CD4-positive, alpha-beta T cell treated with Interleukin-2 at 100 ng/mL for 4 hours (primary cell): ENCODE data around the gene DPP6.

Experiments
- DNase-seq: peaks from one replicate; pipeline ENCODE4 v3.0.0-alpha.2; 2020; ENCODE audit warnings: low spot score

DPP6 gene

GRCh38 chr7:154232700-154233099 lies 180.5 kb downstream of the DPP6 start:
- no peak for DNase-seq

GRCh38 chr7:154241988-154242387 lies 189.8 kb downstream of the DPP6 start:
- no peak for DNase-seq

DNA sequence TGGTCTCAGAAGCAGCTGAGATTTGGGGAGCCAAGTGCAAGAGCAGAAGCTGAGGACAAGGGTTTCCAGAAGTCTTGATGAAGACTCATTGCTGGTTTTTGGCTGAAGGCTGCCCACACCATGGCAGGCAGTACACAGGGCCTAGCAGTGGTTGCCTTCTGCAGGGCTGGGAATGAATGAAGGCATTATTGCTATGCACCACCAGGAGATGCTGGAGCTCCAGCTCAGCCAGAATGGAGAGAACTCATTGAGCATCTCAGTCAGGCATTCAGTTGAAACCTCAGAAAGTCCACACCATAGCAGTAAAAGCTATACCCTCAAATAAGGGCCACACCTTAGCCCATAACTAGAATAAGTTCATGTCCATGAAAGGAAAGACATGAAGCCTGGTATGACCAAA lies 190.5 kb downstream of the DPP6 start:
- DNase-seq, result no peak

DNA sequence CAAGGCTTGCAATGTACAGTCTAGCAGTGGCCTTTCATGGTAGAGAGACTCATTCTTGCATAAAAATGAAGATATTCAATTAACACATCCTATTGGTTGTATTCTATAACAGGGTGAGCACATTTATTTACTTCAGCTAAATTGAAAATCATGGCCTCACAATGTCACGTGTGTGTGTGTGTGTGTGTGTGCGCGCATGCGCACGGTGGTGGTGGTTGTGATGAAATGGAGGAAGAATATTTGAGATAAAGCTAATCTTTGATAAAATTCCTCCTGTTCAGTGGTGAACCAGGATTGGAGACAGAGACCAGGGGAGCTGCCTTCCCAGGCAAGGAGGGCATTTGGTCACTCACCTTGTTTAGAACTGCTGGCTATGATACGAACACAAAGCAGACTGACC lies 199.8 kb downstream of the DPP6 start:
- no peak for DNase-seq

DNA sequence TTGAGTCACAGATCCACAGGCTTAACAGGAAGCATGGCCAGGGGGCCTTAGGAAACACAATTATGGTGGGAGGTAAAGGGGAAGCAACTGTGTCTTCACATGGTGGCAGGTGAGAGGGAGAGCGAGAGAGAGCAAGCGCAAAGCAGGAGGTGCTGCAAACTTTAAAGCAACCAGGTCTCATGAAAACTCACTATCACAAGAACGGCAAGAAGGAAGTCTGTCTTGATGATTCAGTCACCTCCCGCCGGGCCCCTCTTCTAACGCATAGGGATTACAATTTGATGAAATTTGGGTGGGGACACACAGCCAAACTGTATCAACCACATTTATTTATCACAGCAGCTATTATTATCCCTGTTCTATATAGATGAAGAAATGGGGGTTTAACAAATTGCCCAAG lies 201.6 kb downstream of the DPP6 start:
- DNase-seq, result no peak

DNA sequence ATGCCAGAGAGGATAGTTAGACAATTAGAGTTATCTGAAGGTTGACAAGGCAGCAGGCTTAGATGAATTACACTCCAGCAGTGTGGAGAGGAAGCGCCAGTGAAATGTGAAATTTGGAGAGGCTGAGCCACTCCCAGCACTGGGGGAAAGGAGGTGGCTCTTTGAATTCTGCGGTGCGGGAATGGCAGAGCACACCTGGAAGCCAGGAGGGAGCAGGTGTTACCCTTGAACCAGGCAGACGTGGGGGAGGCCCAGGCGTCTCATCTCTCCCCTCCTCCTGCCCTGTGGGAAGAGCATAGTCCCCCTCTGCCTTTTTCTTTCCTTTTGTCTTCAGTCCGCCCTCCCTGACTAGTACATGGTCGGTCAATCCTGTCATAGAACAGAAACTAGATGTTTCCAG lies 203.1 kb downstream of the DPP6 start:
- no peak for DNase-seq

DNA sequence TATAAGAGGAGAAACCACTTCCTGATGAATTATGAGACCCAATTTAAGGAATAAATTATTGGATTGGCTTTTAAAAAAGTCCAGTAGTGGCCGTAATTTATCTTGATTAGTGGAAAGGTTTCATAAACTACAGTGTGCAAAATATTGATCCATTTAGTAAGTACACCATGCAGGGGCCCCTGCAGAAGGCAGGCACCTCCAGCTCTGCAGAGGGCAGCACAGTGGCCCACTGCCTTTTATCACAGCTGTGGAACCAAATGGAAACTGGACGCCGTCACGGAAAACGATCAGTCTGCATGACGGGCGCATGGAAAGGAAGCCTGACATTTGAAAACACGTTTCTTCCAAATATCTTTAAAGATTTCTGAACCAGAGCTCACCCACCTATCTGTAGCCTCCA lies 204.0 kb downstream of the DPP6 start:
- no peak for DNase-seq

GRCh38 chr7:154259396-154259795 lies 207.2 kb downstream of the DPP6 start:
- no peak for DNase-seq

DNA sequence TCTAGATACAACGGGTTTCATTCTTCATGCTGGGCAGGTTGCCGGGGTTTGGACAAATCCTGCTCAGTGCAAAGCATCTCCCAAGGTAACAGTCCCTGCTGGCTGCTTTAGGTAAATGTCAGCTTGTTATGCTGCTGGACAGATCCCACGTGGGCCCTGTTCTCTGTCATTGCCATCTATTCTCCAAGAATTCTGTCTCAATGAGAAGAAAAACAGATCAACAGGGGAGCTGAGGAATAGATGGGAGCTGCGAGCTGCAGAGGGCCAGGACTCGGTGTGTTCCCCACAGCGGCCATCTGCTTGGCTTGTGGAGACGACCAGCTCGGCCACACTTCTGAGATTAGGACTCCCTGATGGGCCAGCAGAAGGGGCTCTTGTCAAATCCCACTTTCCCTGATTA lies 235.2 kb downstream of the DPP6 start:
- DNase-seq, result no peak

DNA sequence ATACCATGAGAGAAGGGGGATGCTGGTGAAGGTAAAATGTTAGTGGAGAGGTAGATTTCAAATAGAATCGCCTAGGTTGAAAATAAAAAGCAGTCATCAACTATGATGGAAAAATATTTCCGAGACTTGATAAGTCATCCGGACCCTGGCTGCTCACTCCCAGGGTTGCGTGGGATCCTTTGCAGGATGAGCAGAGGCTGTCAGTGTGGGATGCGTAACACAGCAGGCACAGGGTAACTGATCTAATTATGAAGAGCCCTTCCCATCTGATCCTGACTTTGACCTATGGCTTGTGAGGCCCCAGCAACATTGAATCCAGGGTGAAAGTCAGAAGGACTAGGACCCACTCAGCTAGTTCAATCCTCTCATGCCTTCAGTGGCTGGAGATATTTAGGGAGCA lies 236.9 kb downstream of the DPP6 start:
- no peak for DNase-seq

- DNase-seq, result no peak
Observed at GRCh38 chr7:154296443-154296842, 244.2 kb downstream of the DPP6 start.

DNA sequence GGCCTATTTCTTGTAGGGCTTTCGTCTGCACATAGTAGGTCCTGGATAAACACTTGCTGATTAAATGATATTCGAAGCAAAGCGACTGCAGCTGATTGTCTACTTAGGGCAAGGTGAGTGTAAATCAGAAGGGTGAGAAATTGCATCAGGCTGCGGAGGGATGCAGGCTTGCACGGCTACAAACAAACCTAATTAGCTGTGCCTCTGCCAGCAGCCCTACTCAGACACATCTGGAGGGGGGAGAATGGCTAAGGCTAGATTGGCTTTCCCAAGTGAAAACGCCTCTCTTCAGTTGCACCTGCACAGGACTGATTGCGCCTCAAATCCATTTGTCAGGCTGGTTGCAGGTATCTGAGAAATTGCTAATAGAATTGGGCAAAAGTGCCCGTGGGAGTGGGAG lies 247.5 kb downstream of the DPP6 start:
- no peak for DNase-seq

GRCh38 chr7:154302380-154302779 lies 250.2 kb downstream of the DPP6 start:
- no peak for DNase-seq

DNA sequence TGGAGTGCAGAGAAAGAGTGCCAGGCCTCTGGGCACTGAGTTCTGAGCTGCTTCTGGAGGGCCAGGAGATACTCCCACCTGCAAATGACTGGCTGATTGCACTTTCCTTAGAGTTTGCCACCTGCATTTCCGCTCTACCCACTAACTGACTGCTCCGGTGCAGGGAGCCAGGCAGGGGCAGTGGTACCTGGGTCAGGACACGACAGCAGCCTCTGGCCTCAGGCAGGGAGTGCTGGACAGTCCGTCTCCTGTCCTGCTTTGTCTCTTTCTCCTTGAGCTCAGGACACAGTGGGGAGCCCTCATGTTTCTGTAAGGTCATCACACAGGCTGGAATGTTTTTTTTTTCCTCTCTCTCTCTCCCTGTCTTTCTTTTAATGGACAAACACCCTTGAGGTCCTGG lies 252.0 kb downstream of the DPP6 start:
- no peak for DNase-seq

DNA sequence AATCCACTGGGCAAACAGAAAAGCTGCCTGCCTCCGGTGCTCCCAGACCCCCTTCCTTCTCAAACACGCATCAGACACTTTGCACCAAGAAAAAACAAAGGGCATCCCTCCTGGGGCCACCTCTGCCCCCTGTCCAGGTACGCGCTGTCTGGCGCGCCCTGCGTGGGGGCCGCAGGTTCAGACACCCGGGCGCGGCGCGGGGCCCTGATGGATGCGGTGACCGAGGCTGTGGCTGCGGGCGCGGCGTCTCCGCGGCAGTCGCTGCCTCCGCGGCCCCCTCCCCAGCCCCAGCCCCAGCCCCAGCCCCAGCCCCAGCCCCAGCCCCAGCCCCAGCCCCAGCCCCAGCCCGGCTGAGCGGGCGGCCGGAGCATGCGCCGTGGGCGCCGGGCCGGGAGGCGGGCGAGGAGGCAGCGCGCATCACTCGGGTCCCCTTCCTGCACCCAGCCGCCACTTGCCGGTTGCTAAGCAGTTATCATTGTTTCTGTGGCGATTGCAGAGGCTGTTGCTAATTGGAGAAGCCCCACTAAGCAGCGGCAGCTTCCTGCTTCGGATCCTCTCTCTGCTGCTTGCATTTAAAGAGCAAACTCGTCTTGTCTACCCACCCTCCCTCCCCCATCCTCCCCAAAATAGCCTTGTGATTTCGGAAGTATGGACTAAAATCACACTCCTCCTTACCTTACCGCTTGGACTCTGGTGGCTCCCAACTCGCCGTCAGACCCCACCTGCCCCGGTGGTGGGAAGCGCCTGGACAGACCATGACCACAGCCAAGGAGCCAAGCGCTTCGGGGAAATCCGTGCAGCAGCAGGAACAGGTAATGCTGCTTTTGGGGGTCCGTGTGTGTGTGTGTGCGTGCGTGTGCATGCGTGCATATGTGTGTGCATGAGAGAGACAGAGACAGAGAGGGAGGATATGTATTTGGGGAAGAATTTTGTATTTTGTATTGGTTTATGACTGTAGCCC lies 252.8 kb downstream of the DPP6 start:
- DNase-seq, result no peak

DNA sequence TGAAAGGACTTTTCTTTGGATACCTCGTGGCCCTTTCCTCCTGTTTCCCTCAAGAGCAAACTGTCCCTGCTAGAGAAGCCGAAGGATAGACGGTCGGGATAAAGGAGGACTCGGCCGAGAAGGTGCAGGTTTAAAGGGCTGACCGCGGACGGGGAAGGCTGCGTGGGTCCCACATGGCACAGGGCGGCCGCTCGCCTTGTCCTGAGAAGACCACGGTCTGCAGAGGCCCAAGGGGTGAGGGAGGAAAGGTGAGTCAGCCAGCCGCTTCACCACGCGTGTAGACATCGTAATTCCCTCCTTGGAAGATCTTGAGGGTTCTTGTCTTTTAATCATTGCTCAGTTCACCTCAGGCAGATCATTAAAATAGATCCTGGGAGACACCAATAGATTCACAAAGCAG lies 253.8 kb downstream of the DPP6 start:
- no peak for DNase-seq

DNA sequence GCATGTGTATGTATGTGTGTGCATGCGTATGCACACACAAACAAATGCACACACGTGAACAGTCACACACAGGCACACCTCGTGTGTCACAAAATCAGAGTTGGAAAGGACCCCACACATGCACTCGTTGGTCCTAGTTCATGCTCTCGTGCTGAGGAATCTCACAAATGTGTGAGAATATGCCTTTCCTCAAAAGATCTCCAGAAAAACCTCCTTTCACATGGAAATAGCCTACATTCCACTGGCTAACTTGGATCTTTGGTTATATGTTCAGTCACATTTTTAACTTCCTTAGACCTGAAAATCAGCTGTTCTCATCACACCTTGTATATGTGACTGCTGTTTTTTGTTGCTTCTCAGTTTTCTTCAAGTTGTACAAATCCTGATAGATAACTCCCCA lies 256.7 kb downstream of the DPP6 start:
- DNase-seq, result no peak

DNA sequence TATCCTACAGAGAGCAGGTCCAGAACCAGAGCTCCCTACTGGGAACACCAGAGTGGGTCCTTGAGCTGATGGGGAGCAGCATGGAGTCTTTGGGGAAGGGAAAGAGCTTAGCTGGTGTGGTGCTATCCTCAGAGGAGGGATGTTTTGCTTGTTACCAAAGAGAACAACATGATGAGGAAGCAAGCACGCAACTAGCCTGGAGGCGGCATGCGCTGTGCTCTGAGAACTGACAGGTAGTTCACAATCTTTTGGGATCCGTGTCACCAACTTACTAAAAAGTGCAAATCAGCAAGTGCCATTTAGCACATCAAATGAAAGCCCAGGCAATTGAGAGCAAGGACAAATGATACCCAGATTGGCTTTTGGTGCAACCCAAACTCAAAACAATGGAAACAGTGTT lies 257.9 kb downstream of the DPP6 start:
- no peak for DNase-seq

DNA sequence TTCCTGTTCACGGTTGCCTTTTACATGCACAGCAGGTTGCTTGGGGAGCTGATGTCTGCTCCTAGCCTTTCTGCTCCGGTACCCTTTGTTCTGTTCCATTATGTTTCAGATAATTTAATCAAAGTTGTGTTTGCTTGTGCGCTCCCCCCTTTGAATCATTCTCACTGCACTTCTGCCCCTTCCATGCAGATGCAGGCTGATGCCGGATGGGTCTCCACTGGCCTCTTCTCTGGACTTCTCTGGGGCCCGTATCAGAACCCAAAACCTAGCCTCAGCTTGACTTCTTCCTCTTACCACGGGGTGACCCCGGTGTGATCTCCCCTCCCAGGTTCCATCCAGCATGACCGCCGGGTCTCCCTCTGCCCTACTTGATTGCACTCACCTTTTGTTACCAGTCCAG lies 272.0 kb downstream of the DPP6 start:
- DNase-seq, result no peak

DNA sequence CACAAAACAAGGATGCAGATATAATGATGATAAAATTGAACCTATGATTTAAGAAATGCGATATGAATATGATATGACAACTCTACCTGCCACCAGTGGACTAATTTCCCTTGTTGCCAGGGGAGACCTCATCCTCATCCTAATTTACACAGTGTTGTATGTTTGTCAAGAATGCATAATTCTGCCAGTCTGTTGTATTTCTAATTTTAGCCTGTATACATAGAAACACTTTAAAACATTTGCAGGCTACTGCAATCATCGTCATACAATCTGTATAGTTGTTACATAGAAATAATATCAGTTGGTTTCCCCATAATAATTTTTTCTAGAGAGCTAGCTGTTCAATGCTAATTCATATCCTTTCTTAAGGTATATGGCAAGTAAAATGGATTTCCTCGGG lies 274.2 kb downstream of the DPP6 start:
- DNase-seq, result no peak

DNA sequence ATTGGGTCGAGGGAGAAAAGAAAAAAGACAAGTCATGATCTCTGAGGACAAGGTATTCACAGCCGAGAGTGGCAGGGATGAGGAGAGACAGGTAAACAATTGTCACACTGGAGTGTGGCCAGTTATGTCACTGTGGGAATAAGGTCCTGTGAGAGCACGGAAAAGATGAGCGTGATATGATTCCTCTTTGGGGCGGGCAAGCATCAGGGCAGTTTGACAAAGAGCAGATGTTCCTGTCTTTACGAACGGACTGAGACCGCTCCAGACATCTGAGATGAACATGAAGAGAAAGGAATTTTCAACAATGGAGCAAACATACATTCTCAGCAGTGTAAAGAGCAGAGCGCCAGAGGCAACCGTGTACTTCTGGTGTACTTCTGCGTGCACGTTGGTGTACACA lies 278.1 kb downstream of the DPP6 start:
- DNase-seq, result no peak

GRCh38 chr7:154332811-154333580 lies 280.8 kb downstream of the DPP6 start:
- DNase-seq, result no peak

- no peak for DNase-seq
Observed at GRCh38 chr7:154336295-154336694, 284.1 kb downstream of the DPP6 start.
